PC-3 (cell line): ENCODE results near the gene OR9A2.

Source experiments
- EZH2 ChIP-seq: fragments of 300-600 bp; sonication (generic); IDR thresholded peaks from one replicate; pipeline ENCODE4 v1.6.1; 2017; ENCODE audit warnings: antibody characterized with exemption, mild to moderate bottlenecking, low read length; ENCODE audit not compliant: unreplicated experiment
- EZH2phosphoT487 ChIP-seq: fragments of 300-600 bp; sonication (generic); IDR thresholded peaks from 2 replicates; pipeline ENCODE4 v1.6.1; 2018; ENCODE audit warnings: mild to moderate bottlenecking, antibody characterized with exemption, low read length, borderline replicate concordance

GRCh38 chr7:143025371-143025770, 1.6 kb downstream of the OR9A2 start:
- TF ChIP-seq EZH2: no peak
- no peak for TF ChIP-seq EZH2phosphoT487
